Measurements from ENCODE around the gene C6orf141.

Gene C6orf141

DNA sequence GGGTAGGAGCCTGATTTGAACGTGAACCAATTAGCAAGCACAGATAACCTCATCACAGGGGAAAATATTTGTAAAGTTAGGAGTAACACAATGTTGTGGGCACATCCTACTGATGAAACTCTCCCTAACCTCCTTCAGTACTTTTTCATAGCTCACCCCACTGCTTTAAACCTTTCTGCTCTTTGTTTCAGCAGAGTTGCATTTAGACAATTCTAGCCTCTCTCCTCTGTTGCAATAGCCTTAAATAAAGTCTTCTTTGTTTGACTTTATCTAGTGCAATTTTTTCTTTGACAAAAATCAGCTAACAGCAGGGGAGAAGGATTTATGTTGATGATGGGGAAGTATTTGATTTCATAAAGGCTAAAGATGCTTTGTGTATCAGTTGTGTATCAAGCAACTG lies 14.1 kb downstream of the C6orf141 start:
- Histone ChIP-seq H3K9ac (ENCODE audit: low read depth, low read length, poor library complexity, severe bottlenecking) (no peak overlapping the region), H3K79me2 (ENCODE audit: insufficient read depth, low read length) (no peaks in the 10 kb centered on the region), H3K4me3 (ENCODE audit: low read length, poor library complexity, severe bottlenecking) (no peak overlapping the region), H3K36me3 (ENCODE audit: insufficient read depth, low read length) (no peaks in the 10 kb centered on the region), H3K9me3 (ENCODE audit: insufficient read depth, low read depth, low read length) (no peaks in the 10 kb centered on the region), H2AFZ (ENCODE audit: low read length) (no peak overlapping the region), H3K9me2 (replicated peaks; ENCODE audit: low read depth, low read length) (no peaks in the 10 kb centered on the region), H3K27me3 (ENCODE audit: insufficient read depth, low read length, poor library complexity, severe bottlenecking) (no peaks in the 10 kb centered on the region), H3K4me1 (ENCODE audit: insufficient read depth, low read length, poor library complexity, severe bottlenecking) (no peaks in the 10 kb centered on the region), H4K20me1 (ENCODE audit: insufficient read depth, low read length, poor library complexity, severe bottlenecking) (no peaks in the 10 kb centered on the region), H3F3A (ENCODE audit: low read depth) (no peaks in the 10 kb centered on the region), H3K4me2 (ENCODE audit: low read depth, low read length, poor library complexity, severe bottlenecking) (no peak overlapping the region)
- no peak for TF ChIP-seq EZH2phosphoT487 (IDR thresholded peaks at IDR 0.05; ENCODE audit: borderline replicate concordance)
- TF ChIP-seq, protein P1, sequence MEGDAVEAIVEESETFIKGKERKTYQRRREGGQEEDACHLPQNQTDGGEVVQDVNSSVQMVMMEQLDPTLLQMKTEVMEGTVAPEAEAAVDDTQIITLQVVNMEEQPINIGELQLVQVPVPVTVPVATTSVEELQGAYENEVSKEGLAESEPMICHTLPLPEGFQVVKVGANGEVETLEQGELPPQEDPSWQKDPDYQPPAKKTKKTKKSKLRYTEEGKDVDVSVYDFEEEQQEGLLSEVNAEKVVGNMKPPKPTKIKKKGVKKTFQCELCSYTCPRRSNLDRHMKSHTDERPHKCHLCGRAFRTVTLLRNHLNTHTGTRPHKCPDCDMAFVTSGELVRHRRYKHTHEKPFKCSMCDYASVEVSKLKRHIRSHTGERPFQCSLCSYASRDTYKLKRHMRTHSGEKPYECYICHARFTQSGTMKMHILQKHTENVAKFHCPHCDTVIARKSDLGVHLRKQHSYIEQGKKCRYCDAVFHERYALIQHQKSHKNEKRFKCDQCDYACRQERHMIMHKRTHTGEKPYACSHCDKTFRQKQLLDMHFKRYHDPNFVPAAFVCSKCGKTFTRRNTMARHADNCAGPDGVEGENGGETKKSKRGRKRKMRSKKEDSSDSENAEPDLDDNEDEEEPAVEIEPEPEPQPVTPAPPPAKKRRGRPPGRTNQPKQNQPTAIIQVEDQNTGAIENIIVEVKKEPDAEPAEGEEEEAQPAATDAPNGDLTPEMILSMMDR (conservative IDR thresholded peaks at IDR 0.05; ENCODE audit: low read length), result no peak

GRCh38 chr6:49565261-49565660 lies 14.8 kb downstream of the C6orf141 start:
- Histone ChIP-seq H3K4me1 (ENCODE audit: insufficient read depth, low read length, poor library complexity, severe bottlenecking) (no peaks in the 10 kb centered on the region), H4K20me1 (ENCODE audit: insufficient read depth, low read length, poor library complexity, severe bottlenecking) (no peaks in the 10 kb centered on the region), H3K79me2 (ENCODE audit: insufficient read depth, low read length) (no peaks in the 10 kb centered on the region), H3K27me3 (ENCODE audit: insufficient read depth, low read length, poor library complexity, severe bottlenecking) (no peaks in the 10 kb centered on the region), H3K9ac (ENCODE audit: low read depth, low read length, poor library complexity, severe bottlenecking) (no peak overlapping the region), H3K9me2 (replicated peaks; ENCODE audit: low read depth, low read length) (no peaks in the 10 kb centered on the region), H2AFZ (ENCODE audit: low read length) (no peak overlapping the region), H3K4me3 (ENCODE audit: low read length, poor library complexity, severe bottlenecking) (no peak overlapping the region), H3K4me2 (ENCODE audit: low read depth, low read length, poor library complexity, severe bottlenecking) (no peak overlapping the region), H3F3A (ENCODE audit: low read depth) (no peaks in the 10 kb centered on the region), H3K9me3 (ENCODE audit: insufficient read depth, low read depth, low read length) (no peaks in the 10 kb centered on the region), H3K36me3 (ENCODE audit: insufficient read depth, low read length) (no peaks in the 10 kb centered on the region)
- TF ChIP-seq, protein P1 (conservative IDR thresholded peaks at IDR 0.05; ENCODE audit: low read length), result no peak
- TF ChIP-seq EZH2phosphoT487 (IDR thresholded peaks at IDR 0.05; ENCODE audit: borderline replicate concordance), result no peak

DNA sequence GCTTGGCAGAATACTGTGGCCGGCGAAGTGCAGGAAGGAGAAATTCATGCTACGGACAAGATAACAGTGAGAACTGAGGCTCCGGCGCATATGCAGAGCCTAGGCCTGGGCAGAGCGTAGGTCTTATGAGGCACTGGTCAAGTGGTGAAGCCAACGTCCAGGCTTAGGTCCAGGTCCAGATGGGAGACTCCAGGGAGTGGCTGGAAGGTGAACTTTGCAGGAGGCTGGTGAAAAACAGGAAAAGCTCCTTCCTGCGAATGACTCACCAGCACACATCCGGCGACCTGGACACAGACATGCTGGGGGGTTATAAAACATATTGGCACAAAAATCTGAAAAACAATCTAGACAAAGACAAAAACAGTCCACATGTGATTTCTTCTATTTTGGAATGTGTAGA lies 15.4 kb downstream of the C6orf141 start:
- TF ChIP-seq, protein P1 (conservative IDR thresholded peaks at IDR 0.05; ENCODE audit: low read length), result no peak
- no peak for TF ChIP-seq EZH2phosphoT487 (IDR thresholded peaks at IDR 0.05; ENCODE audit: borderline replicate concordance)
- H3K4me3 ChIP-seq (ENCODE audit: low read length, poor library complexity, severe bottlenecking), result no peak overlapping the region
- H3K9me2 ChIP-seq (replicated peaks; ENCODE audit: low read depth, low read length), result no peaks in the 10 kb centered on the region
- no peaks in the 10 kb centered on the region for H3F3A ChIP-seq (ENCODE audit: low read depth)
- H3K4me2 ChIP-seq (ENCODE audit: low read depth, low read length, poor library complexity, severe bottlenecking), result no peak overlapping the region
- no peaks in the 10 kb centered on the region for H4K20me1 ChIP-seq (ENCODE audit: insufficient read depth, low read length, poor library complexity, severe bottlenecking)
- H2AFZ ChIP-seq (ENCODE audit: low read length), result no peak overlapping the region
- no peaks in the 10 kb centered on the region for H3K27me3 ChIP-seq (ENCODE audit: insufficient read depth, low read length, poor library complexity, severe bottlenecking)
- no peaks in the 10 kb centered on the region for H3K9me3 ChIP-seq (ENCODE audit: insufficient read depth, low read depth, low read length)
- no peak overlapping the region for H3K9ac ChIP-seq (ENCODE audit: low read depth, low read length, poor library complexity, severe bottlenecking)
- H3K36me3 ChIP-seq (ENCODE audit: insufficient read depth, low read length), result no peaks in the 10 kb centered on the region
- no peaks in the 10 kb centered on the region for H3K4me1 ChIP-seq (ENCODE audit: insufficient read depth, low read length, poor library complexity, severe bottlenecking)
- no peaks in the 10 kb centered on the region for H3K79me2 ChIP-seq (ENCODE audit: insufficient read depth, low read length)
